Psoas muscle (tissue), 8 donors: Measurements from ENCODE around the gene AMHR2. TPM values are rescaled to one million over a fixed set of nuclear protein-coding genes. Genes with fewer than 3 reads are reported as not detected.

Source experiments
- ATAC-seq, 4 donors: fragments of 200-7000 bp; cut with Tn5 transposase; one replicate each; pipeline ENCODE4 v1.9.1; 2020; ENCODE audit warnings: moderate library complexity in 3 of 4, mild to moderate bottlenecking in 2 of 4
- DNase-seq, 2 donors: peaks; one replicate each; pipeline ENCODE4 v3.0.0-alpha.2; 2020
- H3K27ac ChIP-seq: fragments of 200-600 bp; one replicate; pipeline ENCODE4 v1.8.0; 2022
- H3K27me3 ChIP-seq, 3 donors: fragments of 200-600 bp in 1 of 3; one replicate each; pipeline versions ENCODE4 v1.6.1 to v1.8.0; 2013 to 2022; ENCODE audit warnings: low read length in 2 of 3, mild to moderate bottlenecking in 2 of 3, moderate library complexity in 1 of 3; ENCODE audit not compliant: insufficient read depth in 3 of 3
- H3K36me3 ChIP-seq, 2 donors: fragments of 200-600 bp in 1 of 2; one replicate each; pipeline versions ENCODE4 v1.6.1 to v1.8.0; 2013 to 2022; ENCODE audit warnings: low read depth in 1 of 2, mild to moderate bottlenecking in 1 of 2, moderate library complexity in 1 of 2; ENCODE audit not compliant: insufficient read depth in 1 of 2
- H3K4me1 ChIP-seq: fragments of 200-600 bp; one replicate; pipeline ENCODE4 v1.8.0; 2022
- H3K4me3 ChIP-seq: fragments of 200-600 bp; one replicate; pipeline ENCODE4 v1.8.0; 2022; ENCODE audit warnings: mild to moderate bottlenecking
- H3K9me3 ChIP-seq: fragments of 200-600 bp; one replicate; pipeline ENCODE4 v1.8.0; 2022
- CTCF ChIP-seq: fragments of 200-600 bp; IDR thresholded peaks from one replicate; pipeline ENCODE4 v1.8.0; 2022; ENCODE audit warnings: antibody characterized with exemption
- whole genome bisulfite sequencing, 3 donors: extraction: QIAGEN DNeasy Blood & Tissue Kit; methylation state at CpG; one replicate each; pipeline versions ENCODE4 v1.1.6 to v1.1.7; 2013; 5-methylcytosine and 5-hydroxymethylcytosine counted together
- intact Hi-C, 2 donors: fragments of 100-400 bp; cut with DNase I; formaldehyde crosslinking; loops; one replicate each; pipeline versions ENCODE4 v1.11.0 to v1.14.2; 2022
- polyA plus RNA-seq, 3 donors: library from polyadenylated mRNA; stranded (reverse); fragments of 200-250 nt; gene quantifications; one replicate each; pipeline ENCODE4 v1.2.3, GENCODE V29; 2013
- total RNA-seq, 4 donors: library from RNA; stranded (reverse); fragmentation: NEBNext Ultra II Directional in 2 of 4; extraction: Animal tissue kit (Norgen Biotek cat#: 25700) in 2 of 4; gene quantifications; one replicate each; pipeline versions ENCODE4 v1.2.1 to v1.2.4, GENCODE V29; 2021 to 2023
- donor health status: healthy with polysubstance abuse.
- donor health status: DM: no; HTN: no; CAD: no; lungs with moderate emphysema.
- donor health status: Bipolar disorder and iron deficiency.
- donor health status: healthy.
- donor health status: DM: yes; HTN: yes; CAD: no.
- donor health status: DM: no; HTN: no; CAD: no.
- donor health status: DM: no; HTN: no; CAD: no.
- donor health status: DM: yes; HTN: yes; CAD: no.

AMHR2 gene
- total and polyA plus RNA-seq, 7 donors, result 0.40 to 1.6 (median 0.84) TPM

GRCh38 chr12:53474819-53475218 lies 51.2 kb downstream of the AMHR2 start:
- Histone ChIP-seq H3K27ac (peak overlapping the region; percentile 10), H3K4me1 (peaks cover 68% of the 10 kb centered on the region), H3K9me3 (no peaks in the 10 kb centered on the region), H3K4me3 (no peak overlapping the region), H3K36me3 (peaks cover 39 to 100% of the 10 kb centered on the region in 2 donors), H3K27me3 (no peaks in the 10 kb centered on the region)
- no peak for TF ChIP-seq CTCF
- 67 to 77% (median 68%) methylated on average over 13 of the region's 13 CpGs for WGBS, 3 donors
- ATAC-seq (no peak), DNase-seq (no peak)
- intact Hi-C loops, result loop anchor here in 1 of 2 donors (1.0 kb wide), 1 partner anchor 22 kb away; no protein-coding TSS in a partner anchor

GRCh38 chr12:53476769-53477209 lies 53.1 kb downstream of the AMHR2 start:
- H3K4me3 ChIP-seq, result no peak overlapping the region
- peak; percentile 22 for TF ChIP-seq CTCF
- DNase-seq (no peak), ATAC-seq (peak in 3 of 4 donors; percentile 22 to 58 (median 38))
- H3K4me1 ChIP-seq, result peaks cover 54% of the 10 kb centered on the region
- WGBS, 3 donors, result 53 to 59% (median 58%) methylated on average over 2 of the region's 2 CpGs
- H3K27me3 ChIP-seq, result no peaks in the 10 kb centered on the region
- peaks cover 28 to 100% of the 10 kb centered on the region in 2 donors for H3K36me3 ChIP-seq
- intact Hi-C loops, result no loop called here
- no peak overlapping the region for H3K27ac ChIP-seq
- no peaks in the 10 kb centered on the region for H3K9me3 ChIP-seq

- Histone ChIP-seq H3K36me3 (peaks cover 19 to 100% of the 10 kb centered on the region in 2 donors), H3K4me1 (peaks cover 38% of the 10 kb centered on the region), H3K9me3 (no peaks in the 10 kb centered on the region), H3K27ac (peak overlapping the region; percentile 62), H3K27me3 (no peaks in the 10 kb centered on the region), H3K4me3 (no peak overlapping the region)
- DNase-seq, result no peak
- no peak for TF ChIP-seq CTCF
- 12 to 56% (median 34%) methylated on average over 1 of the region's 1 CpG for WGBS, 3 donors
- ATAC-seq, result no peak
- intact Hi-C loops, result no loop called here
These were observed 55.2 kb downstream of the AMHR2 start for GRCh38 chr12:53478865-53479264.

- Histone ChIP-seq H3K27ac (peak overlapping the region; percentile 62), H3K36me3 (peaks cover 16 to 98% of the 10 kb centered on the region in 2 donors), H3K4me1 (peaks cover 33% of the 10 kb centered on the region), H3K4me3 (no peak overlapping the region), H3K27me3 (no peaks in the 10 kb centered on the region), H3K9me3 (no peaks in the 10 kb centered on the region)
- DNase-seq (no peak), ATAC-seq (no peak)
- 62 to 78% (median 64%) methylated on average over 5 of the region's 5 CpGs for WGBS, 3 donors
- intact Hi-C loops, result no loop called here
- TF ChIP-seq CTCF, result no peak
These were observed 55.7 kb downstream of the AMHR2 start for GRCh38 chr12:53479331-53479730.
